ENCODE data around the gene PRKG1.

GRCh38 chr10:52187521-52188258 lies 1113.4 kb downstream of the PRKG1 start:
- TF ChIP-seq CTCF (IDR thresholded peaks at IDR 0.05; ENCODE audit: low read depth, low read length, missing input control), result no peak
- TF ChIP-seq RAD21 (IDR thresholded peaks at IDR 0.05), result no peak
- TF ChIP-seq MAX (IDR thresholded peaks at IDR 0.05), result no peak
- no peak for TF ChIP-seq NR2F2 (IDR thresholded peaks at IDR 0.05)
- TF ChIP-seq HNF4G (IDR thresholded peaks at IDR 0.05), result no peak
- TF ChIP-seq SP1 (IDR thresholded peaks at IDR 0.05), result no peak
- no peak for TF ChIP-seq ATF3 (IDR thresholded peaks at IDR 0.05)
